HG03520 (cell line): ENCODE measurements around the gene IGF1R.
"Not testable (repeated sequence)": the region's sequence is repeated elsewhere in the genome, so short reads cannot be mapped to it uniquely, and the experiment has no call there.

Source experiments
- ATAC-seq: cut with Tn5 transposase; IDR thresholded peaks from one replicate; pipeline ENCODE4 v1.9.1; 2021; ENCODE audit warnings: mild to moderate bottlenecking, moderate library complexity; ENCODE audit not compliant: unreplicated experiment

IGF1R gene

GRCh38 chr15:98978153-98978552, 329.8 kb downstream of the IGF1R start:
- no peak for ATAC-seq

- no peak for ATAC-seq
Measured at GRCh38 chr15:98980899-98981228, 332.5 kb downstream of the IGF1R start.

- ATAC-seq, result peak; percentile 60
Measured at GRCh38 chr15:98981851-98982722, 333.7 kb downstream of the IGF1R start.

GRCh38 chr15:98983334-98983733, 335.0 kb downstream of the IGF1R start:
- ATAC-seq, result no peak

- no peak for ATAC-seq
Measured at GRCh38 chr15:98986281-98986680, 337.9 kb downstream of the IGF1R start.

GRCh38 chr15:98994892-98995291, 346.6 kb downstream of the IGF1R start:
- no peak for ATAC-seq

- ATAC-seq, result no peak
Measured at GRCh38 chr15:98996169-98996568, 347.8 kb downstream of the IGF1R start.

GRCh38 chr15:98996624-98997023, 348.3 kb downstream of the IGF1R start:
- no peak for ATAC-seq

GRCh38 chr15:98997312-98997711, 349.0 kb downstream of the IGF1R start:
- ATAC-seq, result no peak

GRCh38 chr15:98997755-98998154, 349.4 kb downstream of the IGF1R start:
- no peak for ATAC-seq

- no peak for ATAC-seq
Measured at GRCh38 chr15:98998279-98998678, 349.9 kb downstream of the IGF1R start.

GRCh38 chr15:98999233-98999632, 350.9 kb downstream of the IGF1R start:
- ATAC-seq, result no peak

GRCh38 chr15:99002226-99002625, 353.9 kb downstream of the IGF1R start:
- no peak for ATAC-seq

GRCh38 chr15:99003317-99003716, 355.0 kb downstream of the IGF1R start:
- ATAC-seq, result not testable (repeated sequence)

GRCh38 chr15:99004998-99005974, 356.9 kb downstream of the IGF1R start:
- ATAC-seq, result not testable (repeated sequence)

GRCh38 chr15:99006146-99006545, 357.8 kb downstream of the IGF1R start:
- no peak for ATAC-seq

- no peak for ATAC-seq
Measured at GRCh38 chr15:99006904-99007495, 358.7 kb downstream of the IGF1R start.

- ATAC-seq, result no peak
Measured at GRCh38 chr15:99009741-99010330, 361.5 kb downstream of the IGF1R start.

- no peak for ATAC-seq
Measured at GRCh38 chr15:99010768-99011167, 362.4 kb downstream of the IGF1R start.
